Measurements from ENCODE around the gene TTC3. TPM values are rescaled to one million over a fixed set of nuclear protein-coding genes. Genes with fewer than 3 reads are reported as not detected.

Gene TTC3
- polyA plus RNA-seq, 1 donor from 2014 or later = 332 TPM

DNA sequence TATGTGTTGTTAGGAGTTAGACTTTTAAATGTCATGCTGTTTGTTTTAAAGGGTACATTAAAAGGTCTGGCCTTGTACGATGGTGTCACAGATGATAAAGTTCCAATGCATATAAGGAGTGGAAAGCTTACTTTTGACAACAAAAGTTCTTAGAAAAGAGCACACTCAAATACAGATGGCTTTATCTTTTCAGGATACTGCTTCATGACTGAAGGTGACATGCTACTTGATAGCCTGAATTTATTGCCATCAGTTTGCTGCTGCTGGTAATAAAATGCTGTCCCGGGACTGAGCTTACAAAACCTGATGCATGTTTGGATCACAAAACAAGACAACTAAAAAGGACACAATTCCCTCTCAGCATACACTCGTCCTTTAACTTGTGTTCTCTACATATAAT is 84.9 kb downstream of the TTC3 start:
- no peaks in the 10 kb centered on the region for H3K9me3 ChIP-seq (ENCODE audit: low read length)
- H3K4me2 ChIP-seq (ENCODE audit: low read length) = no peak overlapping the region
- no peaks in the 10 kb centered on the region for H3K79me2 ChIP-seq (replicated peaks; ENCODE audit: insufficient read depth, low read length)
- H4K20me1 ChIP-seq (ENCODE audit: insufficient read depth) = no peaks in the 10 kb centered on the region
- H3K27me3 ChIP-seq (ENCODE audit: insufficient read depth, low read depth, low read length) = no peaks in the 10 kb centered on the region
- no peak overlapping the region for H3K27ac ChIP-seq (ENCODE audit: low read length)
- no peak overlapping the region for H3K4me3 ChIP-seq (ENCODE audit: low read length)
- H3K9ac ChIP-seq (ENCODE audit: low read length) = no peak overlapping the region
- H3K9me2 ChIP-seq (ENCODE audit: insufficient read depth, low read length) = no peaks in the 10 kb centered on the region
- H2AFZ ChIP-seq (ENCODE audit: low read depth, low read length) = no peak overlapping the region
- no peaks in the 10 kb centered on the region for H3F3A ChIP-seq (ENCODE audit: insufficient read depth, low read length, poor library complexity, severe bottlenecking)
- peaks cover 26% of the 10 kb centered on the region for H3K36me3 ChIP-seq (ENCODE audit: insufficient read depth, low read length)
- no peak for TF ChIP-seq TAF1 (IDR thresholded peaks at IDR 0.05; ENCODE audit: low read depth)
- TF ChIP-seq SMC3 (conservative IDR thresholded peaks at IDR 0.05; ENCODE audit: poor library complexity) = no peak
- no peak for TF ChIP-seq RAD21 (conservative IDR thresholded peaks at IDR 0.05)
- TF ChIP-seq, protein P1, sequence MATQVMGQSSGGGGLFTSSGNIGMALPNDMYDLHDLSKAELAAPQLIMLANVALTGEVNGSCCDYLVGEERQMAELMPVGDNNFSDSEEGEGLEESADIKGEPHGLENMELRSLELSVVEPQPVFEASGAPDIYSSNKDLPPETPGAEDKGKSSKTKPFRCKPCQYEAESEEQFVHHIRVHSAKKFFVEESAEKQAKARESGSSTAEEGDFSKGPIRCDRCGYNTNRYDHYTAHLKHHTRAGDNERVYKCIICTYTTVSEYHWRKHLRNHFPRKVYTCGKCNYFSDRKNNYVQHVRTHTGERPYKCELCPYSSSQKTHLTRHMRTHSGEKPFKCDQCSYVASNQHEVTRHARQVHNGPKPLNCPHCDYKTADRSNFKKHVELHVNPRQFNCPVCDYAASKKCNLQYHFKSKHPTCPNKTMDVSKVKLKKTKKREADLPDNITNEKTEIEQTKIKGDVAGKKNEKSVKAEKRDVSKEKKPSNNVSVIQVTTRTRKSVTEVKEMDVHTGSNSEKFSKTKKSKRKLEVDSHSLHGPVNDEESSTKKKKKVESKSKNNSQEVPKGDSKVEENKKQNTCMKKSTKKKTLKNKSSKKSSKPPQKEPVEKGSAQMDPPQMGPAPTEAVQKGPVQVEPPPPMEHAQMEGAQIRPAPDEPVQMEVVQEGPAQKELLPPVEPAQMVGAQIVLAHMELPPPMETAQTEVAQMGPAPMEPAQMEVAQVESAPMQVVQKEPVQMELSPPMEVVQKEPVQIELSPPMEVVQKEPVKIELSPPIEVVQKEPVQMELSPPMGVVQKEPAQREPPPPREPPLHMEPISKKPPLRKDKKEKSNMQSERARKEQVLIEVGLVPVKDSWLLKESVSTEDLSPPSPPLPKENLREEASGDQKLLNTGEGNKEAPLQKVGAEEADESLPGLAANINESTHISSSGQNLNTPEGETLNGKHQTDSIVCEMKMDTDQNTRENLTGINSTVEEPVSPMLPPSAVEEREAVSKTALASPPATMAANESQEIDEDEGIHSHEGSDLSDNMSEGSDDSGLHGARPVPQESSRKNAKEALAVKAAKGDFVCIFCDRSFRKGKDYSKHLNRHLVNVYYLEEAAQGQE (IDR thresholded peaks at IDR 0.05; ENCODE audit: borderline replicate concordance) = no peak
- TF ChIP-seq POLR2AphosphoS5 (IDR thresholded peaks at IDR 0.05) = no peak
- TF ChIP-seq MXI1 (conservative IDR thresholded peaks at IDR 0.05; ENCODE audit: poor library complexity, severe bottlenecking) = no peak
- TF ChIP-seq, protein P2, sequence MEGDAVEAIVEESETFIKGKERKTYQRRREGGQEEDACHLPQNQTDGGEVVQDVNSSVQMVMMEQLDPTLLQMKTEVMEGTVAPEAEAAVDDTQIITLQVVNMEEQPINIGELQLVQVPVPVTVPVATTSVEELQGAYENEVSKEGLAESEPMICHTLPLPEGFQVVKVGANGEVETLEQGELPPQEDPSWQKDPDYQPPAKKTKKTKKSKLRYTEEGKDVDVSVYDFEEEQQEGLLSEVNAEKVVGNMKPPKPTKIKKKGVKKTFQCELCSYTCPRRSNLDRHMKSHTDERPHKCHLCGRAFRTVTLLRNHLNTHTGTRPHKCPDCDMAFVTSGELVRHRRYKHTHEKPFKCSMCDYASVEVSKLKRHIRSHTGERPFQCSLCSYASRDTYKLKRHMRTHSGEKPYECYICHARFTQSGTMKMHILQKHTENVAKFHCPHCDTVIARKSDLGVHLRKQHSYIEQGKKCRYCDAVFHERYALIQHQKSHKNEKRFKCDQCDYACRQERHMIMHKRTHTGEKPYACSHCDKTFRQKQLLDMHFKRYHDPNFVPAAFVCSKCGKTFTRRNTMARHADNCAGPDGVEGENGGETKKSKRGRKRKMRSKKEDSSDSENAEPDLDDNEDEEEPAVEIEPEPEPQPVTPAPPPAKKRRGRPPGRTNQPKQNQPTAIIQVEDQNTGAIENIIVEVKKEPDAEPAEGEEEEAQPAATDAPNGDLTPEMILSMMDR (IDR thresholded peaks at IDR 0.05; ENCODE audit: poor library complexity, severe bottlenecking) = no peak
- TF ChIP-seq EP300 (conservative IDR thresholded peaks at IDR 0.05; ENCODE audit: poor library complexity, severe bottlenecking) = no peak
- no peak for TF ChIP-seq EZH2 (IDR thresholded peaks at IDR 0.05; ENCODE audit: borderline replicate concordance, insufficient read depth, low read length, poor library complexity, severe bottlenecking)

DNA sequence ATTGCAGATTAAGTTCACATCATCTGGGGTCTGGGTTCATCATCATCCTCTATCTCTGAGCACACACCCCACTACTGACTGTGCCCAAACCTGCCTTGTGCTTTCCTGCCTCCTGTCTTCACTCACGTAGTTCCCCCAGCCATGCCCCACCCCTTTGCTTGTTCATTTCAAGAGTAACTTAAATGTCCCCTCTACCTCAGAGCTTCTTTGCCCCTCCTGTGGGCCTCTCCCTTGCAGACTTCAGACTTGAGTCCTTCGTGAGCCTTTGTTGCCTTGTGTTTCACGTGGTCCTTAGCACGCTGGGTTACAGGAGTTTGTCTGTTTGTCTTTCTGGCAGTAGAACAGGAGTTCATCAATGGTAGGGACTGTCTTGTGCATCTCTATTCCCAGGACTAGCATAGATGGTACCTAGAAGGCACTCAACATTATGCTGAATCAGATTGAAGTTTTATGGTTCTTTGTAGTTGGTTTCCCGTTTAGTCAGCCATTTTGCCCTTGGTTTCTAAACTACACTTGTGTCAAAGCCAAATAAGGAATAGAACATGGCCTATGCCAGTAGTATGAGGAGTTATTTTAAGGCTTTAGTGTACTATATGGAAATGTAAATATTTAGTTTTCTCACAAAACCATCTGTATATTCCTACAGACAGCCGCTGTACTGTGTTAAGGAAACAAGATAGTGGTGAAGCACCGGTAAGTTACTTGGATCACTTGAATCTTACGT is 86.2 kb downstream of the TTC3 start:
- Histone ChIP-seq H3K4me3 (ENCODE audit: low read length) (no peak overlapping the region), H3K4me2 (ENCODE audit: low read length) (no peak overlapping the region), H3K36me3 (ENCODE audit: insufficient read depth, low read length) (peaks cover 20% of the 10 kb centered on the region)

More for the DNA sequence above, 86.2 kb downstream of the TTC3 start:
- no peaks in the 10 kb centered on the region for H3K9me3 ChIP-seq (ENCODE audit: low read length)
- no peak overlapping the region for H3K9ac ChIP-seq (ENCODE audit: low read length)
- no peaks in the 10 kb centered on the region for H3K27me3 ChIP-seq (ENCODE audit: insufficient read depth, low read depth, low read length)
- no peak overlapping the region for H2AFZ ChIP-seq (ENCODE audit: low read depth, low read length)
- TF ChIP-seq SMC3 (conservative IDR thresholded peaks at IDR 0.05; ENCODE audit: poor library complexity) = no peak
- no peak for TF ChIP-seq MXI1 (conservative IDR thresholded peaks at IDR 0.05; ENCODE audit: poor library complexity, severe bottlenecking)
- no peak overlapping the region for H3K27ac ChIP-seq (ENCODE audit: low read length)
- H3K9me2 ChIP-seq (ENCODE audit: insufficient read depth, low read length) = no peaks in the 10 kb centered on the region
- H3F3A ChIP-seq (ENCODE audit: insufficient read depth, low read length, poor library complexity, severe bottlenecking) = no peaks in the 10 kb centered on the region
- H4K20me1 ChIP-seq (ENCODE audit: insufficient read depth) = no peaks in the 10 kb centered on the region
- H3K79me2 ChIP-seq (replicated peaks; ENCODE audit: insufficient read depth, low read length) = no peaks in the 10 kb centered on the region

Data from neural cell (in vitro differentiated cells).